HK-2 (cell line): Measurements from ENCODE around the gene FANCC.

Source experiments
- DNase-seq: peaks from one replicate; pipeline ENCODE4 v3.0.0-alpha.2; 2018; ENCODE audit not compliant: unreplicated experiment

The FANCC gene

GRCh38 chr9:95193480-95193879 is 124.0 kb downstream of the FANCC start:
- DNase-seq: no peak

- no peak for DNase-seq
Measured at GRCh38 chr9:95193067-95193466, 124.4 kb downstream of the FANCC start.

DNA sequence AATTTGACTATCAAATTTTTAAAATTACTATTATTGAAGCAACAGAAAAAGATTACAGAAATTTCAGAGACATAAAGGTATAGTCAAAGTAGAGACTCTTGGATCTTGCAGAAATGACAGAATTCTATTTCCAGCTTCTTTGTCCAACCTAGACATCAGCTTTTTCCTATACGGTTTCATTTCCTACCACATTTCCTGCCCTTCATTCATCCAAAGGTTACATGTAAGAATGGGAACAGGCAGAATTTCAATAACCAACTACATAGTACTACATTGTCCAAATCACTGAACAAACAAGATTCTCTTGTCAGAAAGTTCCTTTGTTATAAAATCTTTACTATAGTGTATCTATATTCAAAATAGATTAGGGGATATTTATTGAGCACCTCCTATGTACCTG is 124.9 kb downstream of the FANCC start:
- DNase-seq: no peak

GRCh38 chr9:95190413-95190812 is 127.1 kb downstream of the FANCC start:
- no peak for DNase-seq

DNA sequence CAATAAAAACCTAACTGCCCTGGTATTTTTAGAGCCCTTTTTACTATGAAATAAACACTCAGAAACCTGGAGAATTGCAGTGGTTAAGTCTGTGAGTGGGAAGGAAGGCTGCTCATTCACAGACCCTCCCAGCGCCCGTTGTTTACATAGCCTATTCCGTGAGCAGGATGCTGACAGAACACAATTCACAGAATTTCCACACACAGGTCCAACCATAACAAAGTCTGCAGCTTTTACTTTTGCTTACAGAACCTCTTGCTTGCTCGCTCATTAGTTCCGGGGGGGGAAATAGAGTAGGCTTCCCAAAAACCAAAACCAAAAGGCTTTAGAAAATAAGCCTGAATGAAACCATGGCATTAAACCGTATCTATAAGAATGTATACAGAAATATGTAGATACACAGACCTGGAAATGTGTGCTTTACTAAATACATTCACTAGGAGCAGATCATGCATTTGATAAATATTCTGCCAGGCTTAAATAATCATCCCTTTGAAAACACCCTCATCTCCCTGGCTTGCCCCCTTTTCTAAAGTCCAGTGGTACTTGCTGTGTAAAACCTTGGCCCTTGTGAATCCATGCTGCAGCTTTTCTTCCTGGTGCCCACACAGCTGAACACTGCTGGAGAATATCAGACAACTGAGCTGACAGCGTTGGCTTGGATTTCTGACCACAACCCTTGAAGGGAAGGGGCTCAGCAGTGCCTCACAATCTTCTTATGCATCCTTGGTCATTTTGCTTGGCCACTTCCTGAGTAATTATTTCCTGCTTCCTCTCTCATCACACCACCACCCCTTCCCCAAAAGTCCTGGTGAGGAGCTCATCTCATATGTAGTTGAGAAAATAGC is 128.0 kb downstream of the FANCC start:
- DNase-seq: no peak

- DNase-seq: no peak
Measured at GRCh38 chr9:95188459-95188858, 129.1 kb downstream of the FANCC start.

DNA sequence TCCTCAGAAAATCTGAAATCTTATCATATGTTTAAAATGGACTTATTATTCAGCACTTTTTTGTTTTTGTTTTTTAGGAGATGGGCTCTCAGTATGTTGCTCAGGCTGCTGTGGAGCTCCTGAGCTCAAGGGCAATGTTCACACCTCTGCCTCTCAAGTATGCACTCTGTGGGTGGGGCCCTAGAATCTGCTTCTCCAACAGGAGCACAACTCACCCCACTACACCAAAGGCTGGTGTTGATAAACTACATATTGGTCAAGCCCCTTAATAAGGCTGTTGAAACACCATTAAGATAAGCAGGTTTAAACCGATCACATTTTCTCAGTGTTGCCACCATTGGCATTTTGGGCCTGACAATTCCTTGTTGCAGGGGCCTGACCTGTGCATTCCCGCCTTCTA is 131.6 kb downstream of the FANCC start:
- DNase-seq: no peak

- DNase-seq: no peak
Measured at GRCh38 chr9:95182854-95183563, 134.5 kb downstream of the FANCC start.

GRCh38 chr9:95181835-95182234 is 135.7 kb downstream of the FANCC start:
- DNase-seq: no peak

DNA sequence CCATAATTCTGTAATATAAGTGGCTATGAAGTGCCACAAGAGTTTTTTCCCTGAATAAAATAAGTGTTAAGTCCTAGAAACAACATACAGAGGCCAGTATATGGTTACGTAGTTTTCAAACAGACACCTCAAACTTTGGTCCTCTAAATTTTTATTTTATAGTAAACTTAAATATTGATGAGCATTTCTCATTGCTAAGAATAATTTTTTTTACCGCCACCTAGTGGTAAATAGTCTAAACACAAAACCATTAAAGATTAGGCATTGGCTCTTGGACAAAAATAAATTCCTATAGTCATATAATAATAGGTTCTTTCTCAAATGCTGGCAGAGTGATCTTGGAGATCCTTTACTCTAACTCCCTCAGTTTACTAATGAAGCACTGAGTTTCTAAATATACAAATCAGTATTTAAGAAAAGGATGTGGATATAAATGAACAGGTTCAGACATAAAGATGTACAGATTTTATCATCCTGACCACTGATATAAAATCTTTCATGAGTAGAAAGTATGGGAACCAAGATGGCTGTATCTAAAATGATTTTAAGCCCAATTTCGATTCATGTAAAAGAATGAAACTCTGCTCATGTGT is 136.2 kb downstream of the FANCC start:
- DNase-seq: no peak

DNA sequence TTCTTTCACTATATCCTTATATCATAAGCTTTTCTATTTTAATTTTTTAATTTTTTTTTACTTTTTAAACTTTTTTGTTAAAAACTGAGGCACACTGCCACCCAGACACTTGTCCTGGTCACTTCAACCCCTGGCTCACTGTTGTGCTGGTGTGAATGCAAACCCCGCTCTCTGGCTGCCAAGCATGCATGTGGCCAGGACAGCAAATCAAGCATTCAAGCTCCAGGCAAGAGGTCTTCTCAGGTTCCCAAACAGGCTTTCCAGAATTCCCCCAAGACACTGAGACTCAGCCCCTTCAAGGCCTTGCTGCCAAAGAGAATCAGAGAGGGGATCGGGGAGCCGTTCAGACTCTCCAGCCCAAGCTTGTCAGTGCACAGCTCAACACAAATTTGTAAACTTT is 139.9 kb downstream of the FANCC start:
- no peak for DNase-seq

DNA sequence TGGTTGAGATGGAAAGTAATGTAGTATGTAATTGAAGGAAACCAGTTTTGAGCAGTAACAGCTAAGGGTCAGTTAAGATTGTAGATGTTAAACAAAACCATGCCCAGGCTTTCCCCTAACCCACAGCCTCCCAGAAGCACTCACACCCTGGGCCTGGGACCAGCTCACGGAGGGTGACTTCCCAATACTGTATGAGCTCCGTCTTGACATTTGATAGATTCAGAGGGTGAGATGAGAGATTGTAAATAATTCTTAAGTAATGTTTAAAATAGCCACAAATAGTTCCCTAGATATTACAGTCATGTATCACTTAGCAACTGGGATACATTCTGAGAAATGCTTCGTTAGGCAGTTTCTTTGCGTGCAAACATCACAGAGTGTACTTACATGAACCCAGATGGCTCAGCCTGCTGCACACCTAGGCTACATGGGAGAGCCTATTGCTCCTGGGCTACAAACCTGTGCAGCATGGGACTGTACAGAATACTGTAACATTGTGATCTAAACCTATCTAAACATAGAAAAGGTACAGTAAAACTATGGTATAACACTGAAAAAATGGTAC is 140.7 kb downstream of the FANCC start:
- DNase-seq: no peak

DNA sequence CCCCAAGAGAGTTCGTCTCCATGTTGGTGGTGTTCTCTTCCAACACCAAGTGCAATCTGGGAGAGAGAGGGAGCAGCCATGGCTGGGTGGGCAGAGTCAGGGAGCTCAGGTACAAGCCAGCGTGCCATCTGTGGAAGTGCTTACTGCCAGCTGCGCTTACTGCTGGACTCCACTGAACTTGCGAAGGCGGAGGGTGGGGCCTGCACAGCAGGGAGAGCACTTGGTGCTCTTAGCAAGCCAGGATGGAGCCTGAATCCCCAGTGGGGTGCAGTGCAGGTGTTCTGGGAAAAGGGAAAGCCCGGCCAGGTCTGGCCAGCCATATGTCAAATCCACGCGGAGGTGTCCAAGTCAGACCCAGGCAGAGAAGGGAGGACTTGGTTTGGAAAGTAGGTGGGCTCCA is 142.0 kb downstream of the FANCC start:
- no peak for DNase-seq

DNA sequence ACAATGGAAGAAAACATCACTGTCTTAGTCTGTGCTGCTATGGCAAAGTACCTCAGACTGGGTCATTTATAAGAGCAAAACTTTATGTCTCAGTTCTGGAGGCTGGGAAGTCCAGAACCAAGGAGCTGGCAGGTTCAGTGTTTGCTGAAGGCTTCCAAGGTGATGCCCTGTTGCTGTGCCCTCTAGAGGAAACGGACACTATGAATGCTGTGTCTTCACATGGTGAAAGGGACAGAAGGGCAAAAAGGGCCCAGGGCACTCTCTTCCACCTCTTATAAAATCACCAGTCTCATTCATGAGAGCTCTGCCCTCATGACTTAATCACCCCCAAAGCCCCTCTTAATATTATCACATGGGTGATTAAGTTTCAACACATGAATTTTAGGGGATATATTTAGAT is 143.5 kb downstream of the FANCC start:
- no peak for DNase-seq

DNA sequence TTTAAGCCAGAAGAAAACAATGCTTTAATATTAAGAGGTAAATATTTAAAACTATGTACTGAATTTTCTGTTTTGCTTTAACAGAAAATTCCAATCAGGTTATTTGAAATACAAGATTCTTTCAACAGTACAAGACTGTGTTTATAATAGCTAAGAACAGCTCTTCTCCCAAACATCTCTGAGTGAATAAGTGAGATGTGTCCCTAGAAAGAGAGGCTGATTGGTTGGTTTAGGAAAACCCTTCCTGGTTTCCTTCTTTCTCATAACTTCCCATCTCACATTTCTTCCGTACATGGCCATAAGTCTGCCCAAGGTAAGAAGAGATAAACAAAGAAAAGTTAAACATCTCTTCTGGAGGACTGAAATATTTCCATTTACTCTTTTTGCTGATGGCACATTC is 145.9 kb downstream of the FANCC start:
- DNase-seq: no peak

DNA sequence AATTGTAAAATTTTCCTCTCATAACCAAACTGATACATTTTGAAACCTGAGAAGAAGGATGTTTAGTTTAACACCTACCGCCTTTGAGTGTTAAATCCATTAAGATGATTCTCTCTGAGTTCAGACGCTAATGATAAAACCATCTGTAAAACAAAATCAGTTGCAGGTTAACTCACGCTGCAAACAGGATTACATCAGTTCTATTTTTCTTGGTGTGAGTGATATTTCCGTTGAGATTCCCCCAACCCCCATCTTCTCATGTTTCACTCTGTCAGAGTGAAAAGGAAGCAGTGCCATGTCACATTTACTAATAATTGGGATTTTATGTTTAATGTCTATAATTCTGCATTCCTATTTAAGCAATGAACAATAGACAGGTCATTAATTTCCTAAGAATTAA is 146.5 kb downstream of the FANCC start:
- DNase-seq: no peak

- peak; percentile 70 for DNase-seq
Measured at GRCh38 chr9:95167998-95168397, 149.5 kb downstream of the FANCC start.

DNA sequence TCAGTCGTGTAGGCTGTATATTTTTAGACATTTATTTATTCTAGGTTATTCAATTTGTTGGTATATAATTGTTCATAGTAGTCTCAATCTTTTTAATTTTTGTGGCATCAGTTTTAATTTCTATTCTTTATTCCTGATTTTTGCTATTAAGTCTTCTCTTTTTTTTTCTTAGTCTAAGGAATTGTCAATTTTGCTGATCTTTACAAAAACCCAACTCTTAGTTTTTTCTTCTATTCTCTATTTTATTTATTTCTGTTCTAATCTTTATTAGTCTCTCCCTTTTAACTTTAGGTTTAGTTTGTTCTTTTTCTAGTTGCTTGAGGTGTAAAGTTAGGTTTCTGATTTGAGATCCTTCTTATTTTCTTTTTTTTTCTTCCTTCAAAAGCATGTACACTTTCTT is 152.5 kb downstream of the FANCC start:
- no peak for DNase-seq

- DNase-seq: no peak
Measured at GRCh38 chr9:95157481-95158151, 159.9 kb downstream of the FANCC start.

GRCh38 chr9:95156074-95156473 is 161.4 kb downstream of the FANCC start:
- no peak for DNase-seq

GRCh38 chr9:95155220-95155619 is 162.3 kb downstream of the FANCC start:
- no peak for DNase-seq

- DNase-seq: no peak
Measured at GRCh38 chr9:95150903-95151302, 166.6 kb downstream of the FANCC start.
